GM19372 (cell line): ENCODE data around the gene TTYH2.
"Not testable (repeated sequence)": the region's sequence is repeated elsewhere in the genome, so short reads cannot be mapped to it uniquely, and the experiment has no call there.

ENCODE experiments used
- ATAC-seq: cut with Tn5 transposase; IDR thresholded peaks from one replicate; pipeline ENCODE4 v1.9.1; 2021; ENCODE audit warnings: mild to moderate bottlenecking, low read depth, moderate library complexity; ENCODE audit not compliant: unreplicated experiment

TTYH2 gene

GRCh38 chr17:74252211-74252610 is 38.8 kb downstream of the TTYH2 start:
- no peak for ATAC-seq

GRCh38 chr17:74253036-74253435 is 39.7 kb downstream of the TTYH2 start:
- no peak for ATAC-seq

DNA sequence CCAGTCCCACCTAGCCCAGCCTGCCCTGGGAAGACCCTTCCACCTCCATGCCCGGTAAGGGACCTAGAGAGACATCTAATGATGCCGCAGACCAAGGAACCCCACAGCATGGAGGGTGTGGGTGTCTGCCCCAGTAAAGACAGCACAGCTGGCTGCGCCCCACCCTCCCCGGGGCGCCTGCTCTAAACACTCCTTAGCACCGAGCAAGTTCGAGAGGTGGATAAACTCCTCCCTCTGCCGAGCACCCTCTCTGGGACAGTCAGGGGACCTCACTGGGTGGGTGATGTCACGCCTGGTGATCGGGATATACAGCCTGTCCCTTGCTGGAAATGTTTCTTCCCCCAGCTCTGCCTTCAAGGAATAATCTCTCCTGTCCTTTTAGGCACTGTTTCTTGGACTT is 43.9 kb downstream of the TTYH2 start:
- ATAC-seq = no peak

GRCh38 chr17:74259667-74260524 is 46.5 kb downstream of the TTYH2 start:
- no peak for ATAC-seq

- ATAC-seq = no peak
Measured at GRCh38 chr17:74260525-74260850, 47.1 kb downstream of the TTYH2 start.

DNA sequence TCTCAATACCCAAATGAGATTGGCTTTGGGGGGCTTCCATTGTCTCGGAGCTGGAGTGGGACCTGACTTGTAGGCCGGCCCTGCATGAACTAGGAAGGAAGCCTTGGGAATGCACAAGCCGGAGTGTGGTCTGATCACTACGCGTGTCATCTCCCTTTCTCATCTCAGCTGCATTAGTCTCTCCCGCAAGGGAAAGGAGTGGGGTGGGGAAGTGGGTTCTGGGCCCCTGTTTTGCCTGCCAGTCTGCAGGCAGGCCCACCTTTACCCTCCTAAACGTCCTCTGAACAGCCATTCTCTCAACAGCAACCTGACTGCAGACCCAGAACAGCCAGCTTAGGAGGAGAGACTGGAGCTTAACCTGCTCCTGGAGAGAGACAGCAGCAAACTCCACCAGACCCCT is 49.2 kb downstream of the TTYH2 start:
- no peak for ATAC-seq

- ATAC-seq = not testable (repeated sequence)
Measured at GRCh38 chr17:74267054-74267453, 53.7 kb downstream of the TTYH2 start.

DNA sequence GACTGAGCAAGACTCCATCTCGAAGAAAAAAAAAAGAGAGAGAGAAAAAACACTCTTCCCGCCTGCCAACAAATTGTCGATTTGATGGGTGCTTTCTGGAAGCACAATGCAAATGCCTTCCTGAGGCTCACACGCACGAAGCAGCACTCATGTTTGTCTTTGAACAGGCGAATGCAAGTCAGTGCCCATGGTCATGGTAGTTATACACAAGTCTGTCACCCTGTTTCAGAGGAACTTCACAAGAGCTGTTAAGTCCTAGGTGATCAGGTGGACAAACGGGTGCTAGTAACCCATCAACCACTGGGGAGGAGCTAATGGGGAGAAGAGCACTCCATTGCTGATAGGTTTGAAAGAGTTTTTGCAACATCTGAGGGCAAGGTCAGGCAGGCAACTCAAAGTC is 54.2 kb downstream of the TTYH2 start:
- no peak for ATAC-seq

DNA sequence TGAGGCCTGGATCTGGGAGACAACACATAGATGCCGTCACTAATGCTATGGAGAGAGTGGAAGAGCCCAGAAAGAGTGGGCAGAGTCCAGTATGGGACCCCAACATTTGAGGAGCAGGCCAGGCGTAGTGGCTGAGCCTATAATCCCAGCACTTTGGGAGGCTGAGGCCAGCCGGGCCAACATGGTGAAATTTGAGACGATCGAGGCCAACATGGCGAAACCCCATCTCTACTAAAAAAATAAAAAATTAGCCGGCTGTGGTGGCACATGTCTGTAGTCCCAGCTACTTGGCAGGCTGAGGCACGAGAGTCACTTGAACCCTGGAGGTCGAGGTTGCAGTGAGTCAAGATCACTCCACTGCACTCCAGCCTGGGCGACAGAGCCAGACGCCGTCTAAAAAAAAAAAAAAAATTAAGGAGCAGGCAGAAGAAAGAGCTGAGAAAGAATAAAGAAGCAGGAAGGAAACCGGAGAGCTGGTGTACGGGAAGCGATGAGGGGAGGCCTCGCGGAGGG is 54.7 kb downstream of the TTYH2 start:
- ATAC-seq = no peak

DNA sequence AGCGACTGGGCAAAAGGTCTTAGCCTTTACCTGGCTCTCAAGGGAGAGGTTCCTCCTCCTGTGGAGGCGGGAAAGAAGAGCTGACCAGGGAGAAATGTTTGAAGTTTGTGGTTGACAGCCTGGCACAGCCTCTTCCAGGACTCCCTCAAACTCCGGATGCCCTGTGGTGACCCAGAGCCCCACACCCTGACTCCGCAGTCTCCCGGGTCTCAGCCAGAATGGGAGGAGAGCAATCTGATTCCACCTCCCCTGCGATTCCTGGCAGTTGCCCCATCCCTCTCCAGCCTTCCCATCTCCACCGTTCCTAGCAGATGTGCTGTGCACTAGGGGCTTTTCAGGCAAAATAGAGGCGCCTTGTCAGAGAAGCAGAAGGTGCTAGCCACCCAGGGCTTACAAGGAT is 55.2 kb downstream of the TTYH2 start:
- ATAC-seq = no peak

GRCh38 chr17:74270333-74270732 is 57.0 kb downstream of the TTYH2 start:
- ATAC-seq = no peak

DNA sequence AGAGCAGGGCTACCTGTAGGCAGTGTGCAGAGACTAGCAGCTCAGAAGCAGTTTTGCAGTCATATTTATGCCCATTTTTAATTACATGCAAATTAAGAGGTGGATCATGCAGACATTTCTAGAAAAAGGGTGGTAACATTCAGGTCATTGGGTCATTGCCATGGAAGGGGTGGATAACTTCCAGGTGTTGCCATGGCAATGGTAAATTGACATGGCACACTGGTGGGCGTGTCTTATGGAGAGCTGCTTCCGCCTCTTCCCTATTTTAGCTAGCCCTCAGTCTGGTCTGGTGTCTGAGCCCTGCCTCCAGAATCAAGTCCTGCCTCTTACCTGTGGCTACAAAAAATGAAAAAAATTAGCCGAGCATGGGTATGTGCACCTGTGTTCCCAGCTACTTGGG is 57.9 kb downstream of the TTYH2 start:
- no peak for ATAC-seq

- ATAC-seq = no peak
Measured at GRCh38 chr17:74271901-74272561, 58.7 kb downstream of the TTYH2 start.

DNA sequence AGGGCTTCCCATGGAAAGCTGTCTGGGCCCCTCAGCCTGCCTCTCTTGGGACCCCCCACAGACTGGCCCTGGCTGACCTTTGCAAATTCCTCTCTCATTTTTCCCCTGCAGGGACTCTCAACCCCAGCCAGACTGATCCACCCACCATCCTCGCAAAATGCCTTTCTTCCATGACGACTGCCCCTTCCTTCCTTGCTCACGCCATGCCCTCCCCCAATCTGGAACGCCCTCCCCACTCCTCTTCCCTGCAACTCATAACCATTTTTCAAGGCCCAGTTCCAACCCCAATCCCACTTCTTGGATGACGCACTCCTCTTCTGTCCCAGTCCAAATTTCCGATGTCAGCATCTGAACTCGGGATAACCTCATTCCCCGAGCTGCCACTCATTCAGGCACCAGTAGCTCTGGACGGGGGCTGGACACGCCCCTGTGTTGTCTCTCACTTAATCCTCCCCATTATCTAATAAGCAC is 59.4 kb downstream of the TTYH2 start:
- no peak for ATAC-seq

DNA sequence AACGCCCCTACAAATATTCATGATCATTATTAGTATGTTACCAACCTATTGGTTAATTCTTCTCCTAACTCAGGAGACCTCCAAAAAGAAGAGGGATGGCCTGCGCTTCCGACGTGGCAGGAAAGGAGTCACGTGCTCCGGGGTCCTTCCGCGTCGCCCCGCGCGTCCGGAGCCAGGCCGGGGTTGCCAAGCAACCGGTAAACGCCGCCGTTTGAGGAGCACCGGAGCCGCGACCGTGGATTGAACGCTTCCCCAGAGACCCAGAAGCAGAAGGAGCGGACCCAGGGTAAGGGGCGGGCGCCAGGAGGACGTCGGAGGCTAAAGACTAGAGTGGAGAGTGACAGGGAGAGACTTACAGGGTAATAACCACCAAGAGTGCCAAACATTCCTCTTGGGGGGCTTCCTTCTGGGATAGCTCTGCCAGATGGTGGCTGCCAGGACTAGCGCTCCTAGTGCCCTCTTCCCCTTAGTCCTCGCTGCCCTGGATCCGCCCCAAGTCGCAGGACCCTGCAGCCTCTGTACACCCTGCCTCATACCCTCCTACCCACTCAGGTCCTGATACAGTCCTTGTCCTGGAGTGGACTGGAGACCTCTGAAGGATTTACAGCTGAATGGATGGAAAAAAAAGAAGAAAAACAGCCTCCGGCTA is 60.8 kb downstream of the TTYH2 start, which contains the start of gene DNAI2:
TSS of gene DNAI2 (plus strand) at position 175 of the 649 bp plus-strand sequence. CDS start 7,584 bp downstream, outside the sequence.
- no peak for ATAC-seq

DNA sequence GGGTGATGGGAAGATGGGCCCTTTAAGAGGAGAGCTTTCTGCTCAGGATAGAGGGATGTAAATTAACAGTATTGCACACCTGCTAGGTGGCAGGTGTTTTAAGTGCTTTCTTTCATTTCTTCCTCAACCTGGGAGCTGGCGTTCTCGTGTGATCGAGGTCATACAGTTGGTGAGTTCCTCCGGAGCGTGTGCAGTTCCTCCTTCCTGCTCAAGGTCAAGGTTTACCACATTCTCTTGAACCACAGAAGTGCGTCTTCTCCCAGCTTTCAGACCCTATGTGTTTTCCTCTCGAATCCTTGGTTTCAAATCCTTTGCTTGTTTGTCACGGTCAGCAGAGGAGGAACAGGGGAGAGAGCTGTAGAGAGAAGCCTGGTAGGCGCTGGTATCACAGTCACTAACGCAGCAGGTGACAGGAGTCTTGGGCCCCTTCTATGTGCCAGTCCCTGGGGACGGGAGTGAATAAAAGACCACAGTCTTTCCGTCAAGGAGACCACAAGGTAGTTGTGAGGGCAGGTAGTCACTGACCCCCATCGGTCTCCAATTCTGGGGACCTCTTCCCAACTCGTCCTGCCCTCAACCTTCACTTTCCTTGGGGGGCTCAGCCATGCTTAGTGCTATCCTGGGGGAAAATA is 61.5 kb downstream of the TTYH2 start:
- ATAC-seq = no peak

- ATAC-seq = no peak
Measured at GRCh38 chr17:74276051-74276476, 62.7 kb downstream of the TTYH2 start.

DNA sequence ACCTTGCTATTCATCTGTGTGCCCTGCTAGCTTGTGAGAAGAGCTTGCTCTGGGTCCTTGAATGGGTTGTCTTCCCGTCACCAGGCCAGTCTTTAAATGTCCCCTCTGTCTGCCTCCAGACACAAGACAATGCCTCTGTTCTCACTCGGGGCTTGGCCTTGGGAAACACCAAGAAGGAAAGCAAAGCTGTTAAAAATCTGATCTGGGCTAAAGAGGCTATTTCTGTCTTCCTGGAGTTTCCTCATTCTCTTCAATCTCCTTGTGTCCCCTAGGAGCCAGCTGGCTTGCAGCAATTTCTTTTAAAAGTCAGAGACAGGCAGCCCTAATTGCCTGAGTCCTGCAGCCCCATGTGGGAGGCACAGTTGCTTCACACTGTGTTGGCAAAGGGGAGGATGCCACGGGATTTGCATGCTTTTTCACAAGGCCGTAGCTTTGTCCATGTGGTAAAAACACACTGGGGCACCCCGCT is 63.2 kb downstream of the TTYH2 start:
- no peak for ATAC-seq

DNA sequence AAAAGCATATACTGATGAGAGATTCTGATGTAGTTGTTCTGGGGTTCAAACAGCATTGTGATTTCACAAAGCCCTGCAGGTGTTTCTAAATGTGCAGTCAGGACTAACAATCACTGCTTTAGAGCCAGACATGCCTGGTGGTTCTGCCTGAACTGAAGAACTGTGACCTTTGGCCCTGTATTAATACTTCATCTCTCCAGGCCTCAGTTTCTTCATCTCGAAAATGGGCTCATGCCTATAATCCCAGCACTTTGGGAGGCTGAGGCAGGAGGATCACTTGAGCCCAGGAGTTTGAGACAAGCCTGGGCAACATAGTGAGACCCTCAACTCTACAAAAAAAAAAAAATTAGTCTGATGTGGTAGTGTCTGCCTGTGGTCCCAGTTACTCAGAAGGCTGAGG is 64.6 kb downstream of the TTYH2 start:
- no peak for ATAC-seq

DNA sequence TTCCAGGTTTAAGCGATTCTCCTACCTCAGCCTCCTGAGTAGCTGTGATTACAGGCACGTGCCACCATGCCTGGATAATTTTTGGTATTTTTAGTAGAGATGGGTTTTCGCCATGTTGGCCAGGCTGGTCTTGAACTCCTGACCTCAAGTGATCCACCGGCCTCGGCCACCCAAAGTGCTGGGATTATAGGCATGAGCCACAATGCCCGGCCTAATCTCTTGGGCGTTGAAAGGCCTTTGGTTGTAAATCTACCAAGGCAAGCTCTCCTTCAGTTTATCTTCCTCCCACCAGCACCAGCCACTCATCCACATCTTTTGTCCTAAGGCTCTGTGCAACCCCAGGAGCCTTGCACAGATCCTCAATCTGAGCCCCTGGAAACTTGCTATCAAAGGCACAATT is 66.2 kb downstream of the TTYH2 start:
- not testable (repeated sequence) for ATAC-seq
